ENCODE data around the gene FAM3B.
A peak's percentile ranks its signal among the peaks of the same experiment; 100 is the strongest.

Gene FAM3B

DNA sequence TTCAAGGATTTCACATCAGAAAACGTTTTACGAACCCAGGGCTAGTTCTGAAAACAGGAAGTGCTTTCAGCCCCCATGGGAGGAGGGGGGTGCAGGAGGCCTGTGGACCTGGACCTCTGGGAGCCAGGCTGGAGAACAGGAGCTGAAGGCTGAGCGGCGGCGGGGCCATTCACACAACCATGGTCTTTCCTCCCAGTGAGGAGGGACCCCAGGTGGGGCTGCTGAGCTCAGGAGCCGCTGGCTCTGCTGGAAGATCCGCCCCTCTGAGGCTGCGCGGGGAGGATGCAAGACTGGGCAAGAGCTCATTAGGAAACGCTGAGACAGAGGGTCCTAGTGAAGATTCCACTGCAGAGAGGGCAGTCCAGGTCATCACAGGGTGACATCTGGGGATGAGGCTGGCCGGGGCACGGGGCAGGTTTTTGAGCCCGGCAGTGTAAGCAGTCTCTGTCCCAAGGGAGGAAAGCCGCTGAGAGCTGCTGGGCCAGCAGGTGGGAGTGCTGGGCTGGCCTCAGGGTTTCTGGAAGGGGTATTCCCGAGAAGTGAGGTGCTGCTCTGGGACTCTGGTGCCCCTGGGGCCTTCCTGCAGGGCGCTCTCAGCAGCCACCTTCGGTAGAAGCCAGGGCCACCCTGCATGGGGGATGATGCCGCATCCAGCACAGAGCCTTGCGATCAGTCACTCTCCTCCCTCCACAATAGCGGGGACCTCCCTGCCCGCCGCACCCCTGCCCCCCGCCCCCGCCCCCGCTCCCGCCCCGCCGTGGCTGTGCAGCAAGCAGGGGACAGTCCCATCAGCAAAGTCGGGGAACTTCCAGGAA, 52.7 kb downstream of the FAM3B start:
- peak; percentile 25 for DNase-seq

DNA sequence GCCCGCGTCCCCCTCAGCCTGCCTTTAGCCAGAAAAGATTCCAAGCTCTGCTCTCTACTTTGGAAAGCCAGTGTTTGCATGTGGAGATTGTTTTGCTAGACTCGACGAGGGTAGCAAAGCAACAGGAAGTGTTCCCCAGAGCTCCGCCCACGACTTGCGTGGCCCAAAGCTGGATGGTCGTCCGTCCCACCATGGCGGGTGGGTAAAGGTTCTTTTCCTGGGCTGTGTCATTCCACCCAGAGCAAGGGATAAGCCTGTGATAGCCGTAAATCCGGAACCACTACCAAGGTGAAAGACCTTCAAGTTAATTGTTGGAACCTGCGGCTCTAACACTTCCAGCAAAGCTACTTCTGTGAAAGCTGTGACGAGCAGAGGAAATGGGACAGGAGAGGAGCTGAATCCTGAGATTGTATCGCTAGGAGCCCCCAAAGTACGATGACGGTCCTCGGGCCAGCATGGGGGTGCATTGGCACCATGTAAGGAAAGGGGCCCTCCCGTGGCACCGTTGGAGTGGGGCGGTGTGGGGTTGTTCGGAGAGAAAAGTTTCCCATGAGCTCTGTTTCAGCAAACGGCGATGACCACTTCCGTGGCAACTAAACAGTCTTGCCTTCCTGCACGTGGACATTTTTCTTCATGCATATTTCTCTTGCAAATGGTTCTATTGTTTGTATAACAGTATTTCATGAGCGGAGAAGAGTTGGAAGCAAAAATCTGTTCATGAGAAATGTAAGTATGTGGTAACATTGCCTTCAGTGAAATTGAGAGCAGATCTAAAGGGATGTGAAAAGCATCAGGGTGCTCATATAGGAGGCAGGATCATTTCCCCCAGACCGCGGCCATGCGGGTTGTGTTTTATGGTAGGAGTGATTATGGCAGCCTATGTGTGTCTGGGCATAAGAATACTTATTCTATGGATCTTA, 53.6 kb downstream of the FAM3B start:
- peak; percentile 41 for DNase-seq

DNA sequence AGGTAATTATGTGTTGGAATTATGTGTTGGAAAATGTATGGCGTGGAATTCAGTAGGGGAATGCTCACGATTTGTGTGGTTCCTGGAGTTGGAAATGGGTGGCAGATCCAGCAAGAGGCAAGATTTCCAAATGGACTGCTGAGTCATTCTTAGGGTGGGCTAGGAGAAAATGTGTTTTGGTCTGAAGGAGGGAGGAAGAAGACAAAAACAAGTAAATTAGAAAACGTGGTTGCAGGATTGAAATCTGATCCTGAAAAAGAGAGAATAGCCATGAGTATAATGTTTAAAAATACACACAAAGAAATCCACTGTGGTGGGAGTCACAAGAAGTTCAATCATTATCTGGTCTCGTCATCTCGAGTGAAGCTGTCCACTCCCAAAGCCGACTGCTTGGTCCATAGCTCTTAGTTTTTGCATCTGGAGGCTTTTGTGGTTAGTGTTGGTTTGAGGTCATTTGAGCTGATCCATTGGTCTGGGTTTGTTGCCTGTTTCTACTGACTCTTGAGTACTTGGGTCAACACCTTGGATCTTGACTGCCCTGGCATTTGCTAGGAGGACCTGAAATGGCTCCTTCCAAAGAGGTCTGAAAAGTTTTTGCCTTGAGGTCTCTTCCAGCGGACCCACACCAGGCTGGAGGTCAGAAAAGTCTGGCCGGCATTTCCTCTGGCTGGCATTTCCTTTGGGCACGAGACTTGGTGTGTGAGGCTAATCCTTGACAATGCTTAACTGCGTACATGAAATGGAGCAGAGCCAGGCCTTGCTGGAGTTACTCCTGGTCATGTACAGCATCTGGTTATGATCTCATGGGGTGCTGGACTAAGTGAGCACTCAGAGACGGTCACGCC, 54.5 kb downstream of the FAM3B start:
- no peak for DNase-seq

DNA sequence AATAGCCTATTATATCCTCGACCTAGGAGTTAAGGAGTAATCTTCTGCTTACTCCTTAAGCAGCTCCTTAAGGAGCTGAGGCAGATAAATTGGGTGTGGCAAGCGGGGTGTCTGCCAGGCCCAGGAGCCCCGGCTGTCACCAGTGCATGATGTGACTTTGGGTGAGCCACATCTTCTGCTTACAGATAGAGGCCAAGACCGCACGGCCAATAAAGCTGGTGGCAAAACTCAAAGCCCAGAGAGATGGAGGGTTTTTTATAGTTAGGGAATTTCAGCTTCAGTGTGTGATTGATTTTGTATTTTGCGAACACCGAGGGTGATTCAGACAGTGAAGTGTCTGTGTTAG, 55.1 kb downstream of the FAM3B start:
- DNase-seq = no peak

DNA sequence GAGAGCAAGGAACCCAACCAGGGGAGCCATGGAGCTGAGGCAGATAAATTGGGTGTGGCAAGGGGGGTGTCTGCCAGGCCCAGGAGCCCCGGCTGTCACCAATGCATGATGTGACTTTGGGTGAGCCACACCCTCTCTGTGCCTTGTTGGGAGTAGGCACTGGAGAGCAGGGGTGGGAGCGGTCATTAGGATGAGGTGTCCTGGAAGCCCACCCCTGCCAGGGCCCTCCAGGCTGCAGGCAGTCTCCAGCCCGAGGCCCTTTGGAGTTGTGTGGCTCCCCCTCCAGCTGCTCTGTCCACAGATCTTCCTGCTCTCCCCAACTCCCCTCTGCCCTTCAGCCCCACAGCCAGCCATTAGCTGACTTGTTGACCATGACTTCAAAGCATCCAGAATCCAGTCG, 56.7 kb downstream of the FAM3B start:
- no peak for DNase-seq

DNA sequence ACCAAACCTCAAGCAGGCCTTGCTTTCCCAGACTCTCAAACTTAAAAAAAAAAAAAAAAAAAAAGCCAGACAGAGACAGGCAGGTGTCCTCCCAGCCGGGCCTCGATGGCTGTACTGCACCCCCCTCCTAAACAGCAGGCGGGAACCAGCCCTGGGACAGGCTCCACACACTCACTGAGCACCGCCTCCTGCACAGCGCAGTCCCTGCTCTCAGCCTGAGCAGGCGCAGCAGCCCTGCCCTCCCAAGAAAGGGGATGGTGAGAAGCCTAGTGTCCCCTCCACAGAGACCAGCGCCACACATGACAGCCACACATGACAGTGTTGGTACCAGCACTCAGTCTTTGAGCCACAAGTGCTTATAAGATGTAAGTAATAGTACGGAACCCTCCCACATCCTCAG, 57.2 kb downstream of the FAM3B start:
- no peak for DNase-seq

DNA sequence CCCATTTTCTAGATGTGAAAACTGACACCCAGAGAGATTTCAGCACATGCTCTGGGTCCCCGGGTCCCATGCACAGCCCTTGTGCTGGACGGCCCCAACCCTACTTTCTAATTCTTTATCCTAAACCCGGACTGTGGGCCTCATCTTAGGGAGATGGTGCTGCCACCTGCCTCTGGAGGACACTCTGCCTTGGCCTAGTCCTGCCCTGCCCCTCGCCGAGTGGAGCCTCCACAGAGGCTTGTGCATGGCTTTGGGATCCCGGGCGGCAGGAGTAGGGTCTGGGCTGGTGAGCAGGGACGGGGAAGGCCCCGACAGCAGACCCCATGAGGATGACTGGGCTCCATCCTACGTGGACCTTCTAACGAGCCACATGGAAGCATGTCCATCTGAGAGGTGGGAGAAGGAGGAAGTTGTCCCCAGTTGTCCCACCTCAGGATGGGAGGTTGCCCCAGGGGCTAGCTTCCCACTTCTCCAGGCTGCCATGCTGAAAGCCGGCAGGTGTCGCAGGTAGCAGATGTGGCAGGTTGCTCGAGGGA, 57.6 kb downstream of the FAM3B start:
- DNase-seq = no peak

DNA sequence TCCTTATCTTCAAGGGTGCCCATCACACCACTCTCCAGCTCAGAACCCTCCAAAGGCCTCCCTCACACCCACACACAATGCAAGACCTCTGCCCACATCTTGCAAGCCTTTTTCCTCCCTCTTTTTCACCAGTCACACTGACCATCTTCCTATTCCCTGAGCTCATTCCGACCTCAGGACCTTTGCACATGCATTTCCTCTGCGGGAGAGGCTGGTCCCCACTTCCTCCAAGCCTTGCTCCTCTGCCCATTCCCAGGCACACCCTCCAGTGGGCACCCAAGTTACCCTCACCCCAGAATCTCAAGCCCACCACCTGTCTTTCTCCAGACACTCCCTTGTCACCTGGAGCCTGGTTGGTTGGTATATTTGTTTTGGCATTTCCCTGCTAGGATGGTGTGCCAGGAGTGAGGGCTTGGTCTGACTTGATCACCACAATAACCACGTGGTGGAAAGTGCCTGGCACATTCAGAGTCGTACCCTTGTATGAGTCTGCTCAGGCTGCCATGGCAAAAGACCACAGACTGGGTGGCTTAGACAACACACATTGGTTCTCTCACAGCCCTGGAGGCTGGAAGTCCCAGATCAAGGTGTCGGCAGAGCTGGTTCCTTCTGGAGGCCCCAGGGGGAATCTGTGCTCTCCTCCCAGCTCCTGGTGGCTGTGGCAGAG, 58.4 kb downstream of the FAM3B start:
- DNase-seq = no peak

DNA sequence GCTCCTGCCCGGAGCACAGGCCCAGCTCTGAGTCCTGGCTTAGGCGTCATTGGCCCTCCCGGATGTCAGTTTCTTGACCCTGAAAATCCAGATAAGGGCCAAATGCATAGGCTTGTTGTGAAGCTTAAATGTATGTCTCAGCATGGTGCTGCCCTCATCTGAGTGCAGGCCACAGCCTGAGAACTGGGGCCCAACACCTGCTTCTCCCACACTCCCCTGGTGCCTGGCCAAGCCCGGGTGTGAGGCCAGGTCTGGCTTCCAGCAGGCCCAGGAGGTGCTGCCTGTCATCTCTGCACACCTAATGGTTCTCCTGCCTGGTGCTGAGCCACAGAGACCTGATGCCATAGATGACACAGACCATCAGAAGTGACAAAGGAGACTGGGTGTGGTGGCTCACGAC, 59.3 kb downstream of the FAM3B start:
- DNase-seq = no peak

DNA sequence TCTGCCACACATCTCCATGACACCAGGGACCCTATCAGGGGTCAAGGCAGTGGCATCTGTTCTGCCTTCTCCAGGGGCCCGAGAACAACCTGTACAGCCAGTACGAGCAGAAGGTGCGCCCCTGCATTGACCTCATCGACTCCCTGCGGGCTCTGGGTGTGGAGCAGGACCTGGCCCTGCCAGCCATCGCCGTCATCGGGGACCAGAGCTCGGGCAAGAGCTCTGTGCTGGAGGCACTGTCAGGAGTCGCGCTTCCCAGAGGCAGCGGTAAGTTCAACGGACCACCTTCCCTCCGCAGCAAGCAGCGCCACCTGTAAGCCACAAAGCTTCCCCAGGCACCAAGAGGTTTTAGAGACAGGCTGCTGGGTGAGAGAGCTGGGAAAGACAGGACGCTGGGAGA, 61.1 kb downstream of the FAM3B start:
- no peak for DNase-seq

DNA sequence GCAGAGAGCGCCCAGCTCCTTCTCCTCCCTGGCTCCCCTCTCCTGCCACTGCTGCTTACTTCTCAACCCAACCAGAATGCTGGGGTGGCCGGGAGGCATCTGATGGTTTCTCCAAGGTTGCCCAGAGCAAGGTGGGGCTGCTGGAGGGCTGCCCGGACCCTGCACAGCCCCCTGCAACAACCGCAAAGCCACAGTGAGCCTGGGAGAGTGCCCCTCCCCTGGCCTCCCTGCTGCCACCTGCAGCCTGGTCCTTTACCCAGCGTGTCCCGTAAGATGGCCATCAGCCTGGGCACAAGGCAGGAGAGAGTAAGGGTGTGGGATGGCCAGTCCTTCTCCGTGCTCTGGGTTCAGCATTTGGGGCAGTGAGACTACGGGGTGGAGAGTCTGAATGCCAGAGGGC, 62.2 kb downstream of the FAM3B start:
- no peak for DNase-seq

DNA sequence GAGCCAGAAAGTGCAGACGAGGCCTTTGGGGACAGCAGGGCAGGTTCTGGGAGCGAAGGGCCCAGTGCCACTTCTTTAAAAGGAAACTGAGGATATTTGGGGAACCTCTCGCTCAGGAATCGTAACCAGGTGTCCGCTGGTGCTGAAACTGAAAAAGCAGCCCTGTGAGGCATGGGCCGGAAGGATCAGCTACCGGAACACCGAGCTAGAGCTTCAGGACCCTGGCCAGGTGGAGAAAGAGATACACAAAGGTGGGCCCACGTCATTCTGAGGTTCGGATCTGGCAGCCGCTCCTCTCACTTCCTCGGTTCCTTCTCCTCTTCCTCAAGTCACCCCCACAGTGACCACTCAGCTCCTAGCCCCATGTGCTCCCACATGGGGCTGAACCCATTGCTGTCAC, 63.3 kb downstream of the FAM3B start:
- DNase-seq = no peak

DNA sequence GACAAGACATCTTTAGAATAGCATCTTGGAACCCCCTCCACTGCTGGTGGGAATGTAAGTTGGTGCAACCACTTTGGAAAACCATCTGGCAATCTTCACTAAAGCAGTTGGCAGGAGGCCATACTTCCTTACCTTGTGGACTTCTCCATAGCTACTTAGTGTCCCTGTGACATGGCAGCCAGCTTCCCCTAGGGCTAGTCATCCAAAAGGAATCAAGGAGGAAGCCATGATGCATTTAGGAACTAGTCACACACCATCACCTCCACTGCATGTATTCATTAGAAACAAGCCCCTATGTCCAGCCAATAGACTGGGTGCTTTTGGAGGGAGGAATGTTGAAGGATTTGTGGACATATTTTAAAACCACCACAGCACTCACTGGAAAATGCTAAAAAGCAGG, 65.1 kb downstream of the FAM3B start:
- no peak for DNase-seq

DNA sequence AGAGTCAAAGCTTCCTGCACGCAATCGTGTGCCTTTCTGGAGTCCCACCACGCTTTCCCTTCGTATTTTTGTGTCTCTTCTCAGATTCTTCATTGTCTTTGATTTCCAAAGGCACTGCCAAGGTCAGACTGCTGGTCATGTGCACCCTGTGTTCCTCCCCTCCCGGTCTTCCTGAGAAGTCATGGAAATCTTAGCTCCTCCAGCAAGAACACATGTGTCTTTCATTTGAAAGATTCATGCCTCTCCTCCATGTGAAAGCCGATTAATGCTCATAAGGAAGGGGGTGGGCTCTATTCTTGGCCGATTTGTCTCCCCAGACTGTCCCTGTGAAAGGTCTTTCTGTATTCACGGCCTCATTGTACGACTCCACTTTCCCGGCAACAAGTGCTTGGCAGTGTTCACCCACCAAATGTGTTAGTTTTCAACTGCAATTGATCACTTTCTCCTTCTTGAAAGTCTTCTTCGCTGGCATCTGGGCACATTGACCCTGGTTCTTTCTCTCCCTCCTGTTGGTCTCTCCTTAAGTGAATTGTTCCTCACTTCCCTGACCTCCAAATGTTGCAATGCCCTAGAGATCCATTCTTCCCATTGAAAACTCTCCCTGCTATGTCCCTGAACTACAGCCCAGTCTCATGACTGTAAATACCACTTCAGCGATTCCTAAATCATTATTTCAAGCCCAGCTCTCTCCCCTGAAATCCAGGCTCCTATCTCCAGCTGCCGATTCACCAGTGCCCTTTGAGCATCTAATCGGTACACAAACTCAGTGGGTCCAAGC, 70.6 kb downstream of the FAM3B start:
- no peak for DNase-seq

DNA sequence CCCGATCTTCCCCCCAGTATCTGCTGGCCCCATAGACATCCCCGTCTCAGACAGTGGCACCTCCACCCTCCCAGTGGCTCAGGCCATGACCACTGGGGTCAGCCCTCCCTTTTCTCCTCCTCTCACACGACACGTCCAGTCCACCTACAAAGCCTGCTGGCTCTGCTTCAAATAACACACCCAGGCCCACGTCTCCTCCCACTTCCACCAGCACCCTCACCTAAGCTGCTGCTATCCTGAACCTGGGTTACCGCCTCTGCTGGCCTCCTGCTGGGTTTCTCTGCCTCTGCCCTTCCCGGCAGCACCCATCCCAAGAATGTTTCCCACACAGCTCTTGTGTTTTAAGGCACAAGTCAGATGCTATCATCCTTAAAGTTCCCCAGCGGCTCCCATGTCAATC, 71.2 kb downstream of the FAM3B start:
- no peak for DNase-seq

DNA sequence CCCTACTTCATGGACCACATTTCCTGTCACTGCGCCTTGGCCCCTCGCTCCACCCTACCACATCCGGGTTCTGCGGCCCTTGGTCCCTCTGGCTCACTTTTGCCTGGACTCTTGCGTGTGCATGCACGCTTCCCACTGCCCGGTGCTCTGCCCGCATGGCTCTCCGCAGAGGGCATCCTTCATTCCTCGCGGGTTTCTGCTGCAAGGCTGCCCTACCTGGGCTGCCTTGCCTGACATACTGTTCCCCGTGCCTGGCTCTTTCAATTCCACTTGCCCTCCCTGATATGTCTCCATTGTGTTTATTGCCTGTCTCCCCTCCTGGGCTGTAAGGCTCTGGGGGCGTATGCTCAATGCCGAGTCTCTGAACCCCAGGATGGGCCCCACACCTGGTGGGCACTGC, 71.7 kb downstream of the FAM3B start:
- DNase-seq = no peak

DNA sequence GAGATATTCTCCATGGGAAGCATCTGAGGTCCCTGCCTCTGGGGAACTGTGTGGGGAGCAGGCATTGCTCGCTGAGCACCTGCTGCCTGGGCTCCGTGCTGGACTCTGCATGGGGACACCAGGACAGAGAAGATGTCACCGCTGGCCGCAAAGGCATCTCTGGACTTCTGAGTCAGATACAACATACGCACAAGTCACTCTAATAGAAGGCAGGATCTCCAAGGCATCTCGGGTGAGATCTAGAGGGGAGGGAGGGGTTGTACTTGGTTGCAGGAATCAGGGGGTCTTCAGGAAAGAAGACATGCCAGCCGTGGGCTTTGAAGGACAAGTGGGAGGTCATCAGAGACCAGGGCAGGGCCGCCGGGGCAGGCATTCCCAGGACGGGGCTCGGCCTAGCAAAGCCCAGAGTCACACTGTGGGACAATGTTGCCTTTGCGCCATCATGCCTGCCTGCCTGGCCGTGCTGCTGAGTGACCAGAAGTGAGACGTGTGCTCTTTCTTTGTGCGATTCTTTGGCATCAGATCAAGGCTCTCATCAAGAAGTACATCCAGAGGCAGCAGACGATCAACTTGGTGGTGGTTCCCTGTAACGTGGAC, 73.5 kb downstream of the FAM3B start:
- DNase-seq = no peak

DNA sequence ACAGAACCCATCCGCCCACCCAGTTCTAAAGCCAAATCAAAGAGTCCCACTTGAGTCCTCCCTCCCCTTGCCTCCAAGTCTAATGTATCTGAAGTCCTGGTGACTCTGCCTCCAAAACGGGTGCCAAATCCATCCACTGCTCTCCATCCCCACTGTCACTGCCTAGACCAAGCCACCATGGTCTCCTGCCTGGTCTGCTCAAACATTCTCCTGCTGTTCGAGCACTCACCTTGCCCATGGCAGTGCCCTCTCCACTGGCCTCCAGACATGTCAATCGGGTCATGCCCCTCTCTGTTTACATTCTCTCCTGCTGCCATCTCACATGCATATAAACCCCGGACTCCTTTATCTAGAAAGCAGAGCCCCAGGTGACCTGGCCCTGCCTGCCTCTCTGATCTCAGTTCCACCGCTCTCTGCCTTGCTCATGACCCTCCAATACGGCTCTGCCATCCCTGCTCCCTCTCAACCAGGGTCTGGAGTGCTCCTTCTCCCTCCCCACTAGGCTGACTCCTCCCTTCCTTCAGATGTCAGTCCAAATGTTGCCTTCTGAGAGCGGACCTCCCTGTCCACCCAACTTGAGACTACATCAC, 77.4 kb downstream of the FAM3B start:
- DNase-seq = no peak

DNA sequence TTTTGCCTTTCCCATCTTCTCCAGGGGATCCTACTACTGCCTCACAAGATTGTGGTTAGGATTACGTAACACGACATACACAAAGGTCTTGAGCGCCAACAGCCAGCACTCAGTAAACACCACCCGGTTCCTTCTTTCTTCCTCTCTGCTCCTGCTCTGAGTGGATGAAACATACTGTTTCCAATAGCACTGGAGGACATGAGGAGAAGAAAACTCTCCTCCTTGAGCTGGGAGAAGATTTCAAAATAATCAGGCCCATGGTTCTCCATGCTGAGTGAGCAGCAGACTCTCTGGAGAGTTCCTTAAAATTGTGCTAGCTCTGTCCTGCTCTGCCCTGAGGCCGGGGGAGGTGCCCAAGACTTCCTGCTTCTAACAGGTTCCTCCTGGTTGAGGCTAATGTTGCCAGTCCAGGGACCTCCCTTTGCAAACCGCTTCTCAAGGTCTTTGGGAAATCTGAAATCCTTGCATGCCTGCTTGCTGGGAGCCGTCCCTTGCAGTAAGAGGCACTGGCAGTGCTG, 80.0 kb downstream of the FAM3B start:
- no peak for DNase-seq

DNA sequence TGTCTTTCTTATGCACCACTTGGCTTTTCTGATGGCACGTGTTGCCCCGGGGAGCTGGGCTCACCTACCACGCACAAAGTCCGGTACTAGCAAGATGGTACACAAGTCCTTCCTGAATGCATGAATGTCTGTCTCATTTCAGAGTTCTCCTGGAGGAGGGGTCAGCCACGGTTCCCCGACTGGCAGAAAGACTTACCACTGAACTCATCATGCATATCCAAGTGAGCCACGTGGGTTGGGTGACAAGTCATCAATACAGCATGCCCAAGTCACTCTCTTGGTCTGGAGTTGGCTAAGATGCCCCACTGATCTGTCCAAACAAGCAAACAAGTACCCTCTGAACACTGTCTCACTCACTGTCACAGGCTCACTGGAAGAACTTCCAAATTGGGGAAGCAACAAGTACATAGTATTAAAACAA, 80.9 kb downstream of the FAM3B start:
- no peak for DNase-seq

DNA sequence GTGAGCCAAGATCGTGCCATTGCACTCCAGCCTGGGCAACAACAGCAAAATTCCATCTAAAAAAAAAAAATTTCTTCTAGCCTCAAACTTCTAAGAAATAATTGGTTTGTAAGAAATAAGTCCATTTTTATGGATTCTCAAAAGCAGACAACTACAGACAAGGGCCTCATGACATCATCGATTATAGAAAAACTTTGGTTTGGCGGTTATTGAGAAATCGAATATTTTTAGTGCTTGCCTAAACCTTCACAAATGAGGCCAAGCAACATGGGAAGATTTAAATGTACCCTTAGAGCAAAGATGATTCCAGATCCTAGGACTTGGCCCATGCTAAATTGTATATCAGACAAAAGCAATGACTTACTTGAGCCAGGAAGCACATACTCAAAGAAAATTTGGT, 81.7 kb downstream of the FAM3B start:
- DNase-seq = no peak
